ENCODE results near the gene CFAP20. TPM values are rescaled to one million over a fixed set of nuclear protein-coding genes. Genes with fewer than 3 reads are reported as not detected.

CFAP20 gene
- total RNA-seq, 1 experiment from 2014 or later = 58.3 TPM

DNA sequence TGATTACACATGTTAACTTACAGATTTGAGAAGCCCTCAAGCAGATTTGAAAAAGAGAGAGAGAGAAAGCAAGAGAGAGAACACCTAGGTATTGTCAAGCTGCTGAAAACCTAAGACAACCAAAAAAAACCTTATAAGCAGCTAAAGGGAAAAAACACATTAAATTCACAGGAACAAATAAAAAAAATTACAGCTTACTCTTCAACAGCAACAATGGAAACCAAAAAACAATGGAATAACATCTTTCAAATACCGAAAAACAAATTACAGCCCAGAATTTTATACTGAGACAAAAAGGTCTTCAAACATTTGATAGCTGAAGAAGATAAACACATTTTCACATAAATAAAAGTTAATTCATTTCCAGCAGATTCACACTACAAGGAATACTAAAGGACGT lies 8.4 kb upstream of the CFAP20 start:
- H3K27me3 ChIP-seq (ENCODE audit: low read length) = no peaks in the 10 kb centered on the region
- ChIA-PET POLR2A (ENCODE audit: unreplicated experiment) (no interaction called here), CTCF (no interaction called here)
- intact Hi-C loops (cut with micrococcal nuclease) = no loop called here
- no peak for TF ChIP-seq CTCF (conservative IDR thresholded peaks at IDR 0.05; ENCODE audit: low read depth, low read length)
- TF ChIP-seq EZH2phosphoT487 (IDR thresholded peaks at IDR 0.05; ENCODE audit: borderline replicate concordance, low read length) = no peak
- TF ChIP-seq EZH2 (IDR thresholded peaks at IDR 0.05; ENCODE audit: low read length, unreplicated experiment) = no peak
- no peak for ATAC-seq
- H2AFZ ChIP-seq (ENCODE audit: low read length) = no peak overlapping the region
- H3K9ac ChIP-seq (ENCODE audit: low read length) = no peak overlapping the region
- H3K36me3 ChIP-seq (ENCODE audit: low read depth, low read length) = no peaks in the 10 kb centered on the region
- DNase-seq = no peak
- no peak overlapping the region for H3K27ac ChIP-seq (ENCODE audit: low read length)
- BruUV-seq (replicated peaks) = no TSS peak
- no peaks in the 10 kb centered on the region for H3F3A ChIP-seq (ENCODE audit: low read length, unreplicated experiment)
- no peaks in the 10 kb centered on the region for H3K9me2 ChIP-seq (replicated peaks; ENCODE audit: low read length)
- H3K4me3 ChIP-seq (ENCODE audit: low read length) = no peak overlapping the region
- H3K4me2 ChIP-seq (ENCODE audit: low read length) = no peak overlapping the region
- H4K20me1 ChIP-seq (ENCODE audit: low read length) = no peaks in the 10 kb centered on the region
- no peaks in the 10 kb centered on the region for H3K9me3 ChIP-seq (ENCODE audit: low read length)
- no peaks in the 10 kb centered on the region for H3K4me1 ChIP-seq (ENCODE audit: insufficient read depth, low read length)
- H3K79me2 ChIP-seq (ENCODE audit: low read length) = no peaks in the 10 kb centered on the region

- Histone ChIP-seq H3K9me3 (ENCODE audit: low read length) (no peaks in the 10 kb centered on the region), H3K4me1 (ENCODE audit: insufficient read depth, low read length) (peaks cover 32% of the 10 kb centered on the region), H3K4me2 (ENCODE audit: low read length) (peak overlapping the region; percentile 97), H3K27ac (ENCODE audit: low read length) (peak overlapping the region; percentile 62), H3K9me2 (replicated peaks; ENCODE audit: low read length) (no peaks in the 10 kb centered on the region), H3K79me2 (ENCODE audit: low read length) (peaks cover 52% of the 10 kb centered on the region), H3F3A (ENCODE audit: low read length, unreplicated experiment) (no peaks in the 10 kb centered on the region), H4K20me1 (ENCODE audit: low read length) (peaks cover 43% of the 10 kb centered on the region), H3K9ac (ENCODE audit: low read length) (peak overlapping the region; percentile 93), H3K4me3 (ENCODE audit: low read length) (peak overlapping the region; percentile 96), H3K36me3 (ENCODE audit: low read depth, low read length) (no peaks in the 10 kb centered on the region), H3K27me3 (ENCODE audit: low read length) (no peaks in the 10 kb centered on the region), H2AFZ (ENCODE audit: low read length) (peak overlapping the region; percentile 79)
- intact Hi-C loops (cut with micrococcal nuclease) = loop anchor here (5.0 kb wide), 1 partner anchor 69 kb away; the partner anchor contains the start of gene CSNK2A2
- CTCF ChIA-PET = no interaction called here
- TF ChIP-seq EZH2phosphoT487 (IDR thresholded peaks at IDR 0.05; ENCODE audit: borderline replicate concordance, low read length) (no peak), EZH2 (IDR thresholded peaks at IDR 0.05; ENCODE audit: low read length, unreplicated experiment) (no peak), CTCF (conservative IDR thresholded peaks at IDR 0.05; ENCODE audit: low read depth, low read length) (no peak)
- ATAC-seq = no peak
- no TSS peak for BruUV-seq (replicated peaks)
- POLR2A ChIA-PET (ENCODE audit: unreplicated experiment) = interaction anchor here (0.6 kb wide), 3 partner anchors 14 to 1455 kb away, joined by 3 to 6 read pairs (median 6); no protein-coding TSS in a partner anchor
- no peak for DNase-seq
Measured at GRCh38 chr16:58128711-58129096, 477 bp downstream of the CFAP20 start.

DNA sequence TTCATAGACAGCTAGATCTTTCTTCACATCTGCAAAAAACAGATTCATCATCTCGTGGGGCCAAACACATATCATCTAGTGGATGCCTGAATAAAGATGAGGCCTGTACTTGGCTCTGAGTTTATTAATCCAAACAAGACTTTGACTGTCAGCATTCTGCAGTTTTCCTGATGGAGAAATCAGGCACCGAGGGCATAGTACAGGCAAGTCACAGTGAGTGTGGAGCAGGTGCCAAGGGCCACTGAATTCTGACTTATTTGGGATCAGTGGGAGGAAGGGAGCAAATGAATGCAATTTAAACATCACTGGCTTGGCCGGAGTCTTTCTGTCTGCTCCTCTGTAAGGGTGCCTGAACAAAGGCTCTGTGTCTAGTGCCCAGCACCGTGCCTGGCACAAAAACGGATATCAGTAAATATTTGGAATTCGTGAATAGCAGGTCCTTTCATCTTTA lies 975 bp downstream of the CFAP20 start:
- H3K4me3 ChIP-seq (ENCODE audit: low read length) = peak overlapping the region; percentile 96
- peaks cover 56% of the 10 kb centered on the region for H3K79me2 ChIP-seq (ENCODE audit: low read length)
- H3K9me2 ChIP-seq (replicated peaks; ENCODE audit: low read length) = no peaks in the 10 kb centered on the region
- DNase-seq (no peak), ATAC-seq (no peak)
- H3F3A ChIP-seq (ENCODE audit: low read length, unreplicated experiment) = no peaks in the 10 kb centered on the region
- peak overlapping the region; percentile 97 for H3K4me2 ChIP-seq (ENCODE audit: low read length)
- H3K27ac ChIP-seq (ENCODE audit: low read length) = no peak overlapping the region
- TF ChIP-seq EZH2 (IDR thresholded peaks at IDR 0.05; ENCODE audit: low read length, unreplicated experiment) (no peak), EZH2phosphoT487 (IDR thresholded peaks at IDR 0.05; ENCODE audit: borderline replicate concordance, low read length) (no peak), CTCF (conservative IDR thresholded peaks at IDR 0.05; ENCODE audit: low read depth, low read length) (no peak)
- no peaks in the 10 kb centered on the region for H3K27me3 ChIP-seq (ENCODE audit: low read length)
- intact Hi-C loops (cut with micrococcal nuclease) = loop anchor here (5.0 kb wide), 1 partner anchor 69 kb away; the partner anchor contains the start of gene CSNK2A2
- BruUV-seq (replicated peaks) = TSS peak; percentile 47
- H4K20me1 ChIP-seq (ENCODE audit: low read length) = peaks cover 44% of the 10 kb centered on the region
- no peak overlapping the region for H2AFZ ChIP-seq (ENCODE audit: low read length)
- ChIA-PET CTCF (no interaction called here), POLR2A (ENCODE audit: unreplicated experiment) (interaction anchor here (0.7 kb wide), 1 partner anchor 57 kb away, joined by 3 read pairs; no protein-coding TSS in a partner anchor)
- peaks cover 32% of the 10 kb centered on the region for H3K4me1 ChIP-seq (ENCODE audit: insufficient read depth, low read length)
- no peaks in the 10 kb centered on the region for H3K36me3 ChIP-seq (ENCODE audit: low read depth, low read length)
- H3K9me3 ChIP-seq (ENCODE audit: low read length) = no peaks in the 10 kb centered on the region
- H3K9ac ChIP-seq (ENCODE audit: low read length) = peak overlapping the region; percentile 93
